GM21390 (cell line): ENCODE results near the gene PTF1A.

Experiments used
- ATAC-seq: cut with Tn5 transposase; IDR thresholded peaks from one replicate; pipeline ENCODE4 v1.9.1; 2021; ENCODE audit not compliant: unreplicated experiment

PTF1A gene, protein sequence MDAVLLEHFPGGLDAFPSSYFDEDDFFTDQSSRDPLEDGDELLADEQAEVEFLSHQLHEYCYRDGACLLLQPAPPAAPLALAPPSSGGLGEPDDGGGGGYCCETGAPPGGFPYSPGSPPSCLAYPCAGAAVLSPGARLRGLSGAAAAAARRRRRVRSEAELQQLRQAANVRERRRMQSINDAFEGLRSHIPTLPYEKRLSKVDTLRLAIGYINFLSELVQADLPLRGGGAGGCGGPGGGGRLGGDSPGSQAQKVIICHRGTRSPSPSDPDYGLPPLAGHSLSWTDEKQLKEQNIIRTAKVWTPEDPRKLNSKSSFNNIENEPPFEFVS

DNA sequence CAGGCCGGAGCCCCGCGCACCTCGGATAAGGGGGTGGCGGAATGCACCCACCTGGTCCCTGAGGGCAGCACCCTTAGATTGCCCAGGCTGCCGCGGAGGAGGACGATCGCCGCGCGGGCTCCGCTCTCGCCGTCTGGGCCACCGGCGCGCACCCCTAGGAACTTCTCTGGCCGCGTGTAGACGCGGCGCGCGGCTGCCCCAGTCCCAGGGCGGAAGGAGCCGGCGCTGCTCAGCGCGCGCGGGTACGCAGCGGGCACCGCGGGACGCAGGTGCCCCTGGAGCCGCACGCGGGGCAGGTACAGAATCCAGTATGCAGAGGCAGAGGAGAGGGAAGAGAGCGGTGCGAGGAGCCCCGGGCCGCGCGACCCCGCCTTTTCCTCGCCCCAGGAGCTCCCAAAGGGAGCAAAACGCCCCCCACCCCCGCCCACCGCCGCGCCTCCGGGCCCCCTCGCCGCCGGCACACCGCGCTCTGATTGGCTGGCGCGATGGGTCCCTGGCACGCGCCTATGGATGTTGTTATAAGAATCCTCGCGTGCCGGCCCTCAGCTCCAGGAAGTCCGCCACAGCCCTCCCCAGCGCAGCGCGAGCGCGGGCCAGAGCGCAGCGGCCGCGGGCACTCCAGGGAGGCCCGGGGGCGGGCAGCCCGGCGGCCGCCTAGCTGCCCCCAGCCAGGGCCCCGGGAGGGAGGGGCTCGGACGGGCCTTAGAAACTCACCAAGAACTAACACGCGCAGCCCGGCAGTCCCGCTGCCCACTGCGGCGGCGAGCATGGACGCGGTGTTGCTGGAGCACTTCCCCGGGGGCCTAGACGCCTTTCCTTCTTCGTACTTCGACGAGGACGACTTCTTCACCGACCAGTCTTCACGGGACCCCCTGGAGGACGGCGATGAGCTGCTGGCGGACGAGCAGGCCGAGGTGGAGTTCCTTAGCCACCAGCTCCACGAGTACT, at the start of gene PTF1A:
TSS of gene PTF1A (plus strand) at position 549 of the 948 bp plus-strand sequence. CDS start at position 768, 219 bp downstream.
- ATAC-seq = no peak

DNA sequence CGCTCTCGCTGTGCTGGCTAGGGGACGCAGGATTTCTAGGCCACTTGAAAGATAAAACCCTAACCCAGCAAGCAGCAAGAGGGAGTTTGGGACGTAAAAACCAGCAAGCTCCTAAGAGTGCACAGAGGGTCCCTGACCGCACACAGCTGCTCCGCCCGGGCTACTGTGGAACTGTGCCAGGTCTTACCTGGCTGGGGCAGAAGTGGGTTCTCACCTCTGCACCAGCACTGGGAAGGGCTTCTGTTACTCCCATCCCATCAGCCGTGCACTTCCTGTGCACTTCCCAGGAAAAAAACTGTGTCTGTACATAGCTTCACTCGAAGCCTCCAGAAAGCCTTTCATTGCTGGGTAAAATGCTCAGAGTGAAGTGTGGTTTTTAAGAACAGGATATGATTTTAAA, 45.9 kb upstream of the PTF1A start:
- ATAC-seq = no peak

DNA sequence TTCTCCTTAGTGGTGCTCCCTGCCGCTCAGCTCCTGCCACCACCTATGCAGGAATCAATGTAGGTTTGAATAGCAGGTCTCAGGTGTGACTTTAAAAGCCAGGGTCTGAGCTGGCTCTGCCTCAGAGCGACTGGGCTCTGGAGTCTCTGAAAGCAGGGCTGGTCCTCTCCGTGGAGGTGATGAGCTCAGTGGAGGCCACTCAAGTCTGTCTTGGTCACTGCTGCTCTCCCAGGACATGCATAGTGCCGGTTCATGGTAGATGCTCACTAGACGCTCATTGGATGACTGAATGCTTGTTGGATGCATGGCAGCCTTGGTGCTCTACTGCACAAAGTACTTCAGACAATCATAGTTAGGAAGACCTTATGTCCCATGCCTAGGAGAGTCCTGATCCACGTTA, 45.1 kb upstream of the PTF1A start:
- ATAC-seq = no peak

DNA sequence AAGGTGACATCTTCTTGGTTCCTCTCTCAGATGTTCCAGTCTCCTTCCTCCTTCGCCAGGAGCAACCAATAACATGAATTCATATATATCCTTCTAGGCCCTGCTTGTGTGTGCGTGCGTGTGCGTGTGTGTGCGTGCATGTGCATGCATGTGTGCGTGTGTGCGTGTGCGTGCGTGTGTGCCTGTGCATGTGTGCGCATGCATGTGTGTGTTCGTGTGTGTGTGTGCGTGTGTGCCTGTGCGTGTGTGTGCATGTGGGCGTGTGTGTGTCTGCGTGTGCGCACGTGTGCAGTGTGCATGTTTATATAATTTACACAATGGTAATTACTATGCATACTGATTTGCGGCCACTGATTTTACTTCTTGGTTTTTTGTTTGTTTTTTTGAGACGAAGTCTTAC, 43.9 kb upstream of the PTF1A start:
- no peak for ATAC-seq

DNA sequence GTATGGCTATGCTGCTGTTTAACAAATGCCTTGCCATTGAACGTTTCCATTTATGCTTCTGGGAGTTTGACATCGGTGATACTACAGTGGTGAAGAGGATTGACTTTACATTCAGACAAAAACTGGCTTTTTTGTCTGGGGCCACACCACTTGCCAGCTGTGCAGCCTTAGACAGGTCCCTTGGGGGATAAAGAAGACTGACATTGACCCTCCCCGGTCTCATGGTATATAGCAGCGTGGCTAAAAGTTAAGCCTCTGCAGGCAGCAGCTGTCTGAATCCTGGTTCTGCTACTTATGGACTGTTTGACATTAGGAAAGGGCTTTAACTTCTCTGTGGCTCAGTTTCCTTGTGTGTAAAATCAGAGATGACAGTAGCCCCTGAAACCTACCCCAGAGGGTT, 42.0 kb upstream of the PTF1A start:
- ATAC-seq = no peak

DNA sequence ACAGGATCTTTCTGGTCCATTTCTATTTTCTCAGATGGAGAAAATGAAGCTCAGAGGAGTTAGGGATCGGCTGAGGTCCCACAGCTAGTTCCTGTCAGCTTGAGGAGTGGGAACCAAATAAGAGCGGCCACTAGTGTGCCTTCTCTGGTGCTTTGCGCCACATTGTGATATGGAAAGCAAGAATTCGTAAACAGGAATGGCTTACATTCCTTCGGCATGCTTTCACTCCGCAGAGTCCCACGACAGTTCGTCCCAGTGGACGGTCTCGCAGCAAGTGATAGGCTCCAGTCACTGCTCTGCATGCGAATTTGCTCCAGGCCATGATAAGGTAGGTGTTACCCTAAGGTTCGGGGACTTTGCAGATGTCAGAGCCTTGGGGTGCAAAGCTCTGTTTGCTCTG, 41.5 kb upstream of the PTF1A start:
- ATAC-seq = no peak

DNA sequence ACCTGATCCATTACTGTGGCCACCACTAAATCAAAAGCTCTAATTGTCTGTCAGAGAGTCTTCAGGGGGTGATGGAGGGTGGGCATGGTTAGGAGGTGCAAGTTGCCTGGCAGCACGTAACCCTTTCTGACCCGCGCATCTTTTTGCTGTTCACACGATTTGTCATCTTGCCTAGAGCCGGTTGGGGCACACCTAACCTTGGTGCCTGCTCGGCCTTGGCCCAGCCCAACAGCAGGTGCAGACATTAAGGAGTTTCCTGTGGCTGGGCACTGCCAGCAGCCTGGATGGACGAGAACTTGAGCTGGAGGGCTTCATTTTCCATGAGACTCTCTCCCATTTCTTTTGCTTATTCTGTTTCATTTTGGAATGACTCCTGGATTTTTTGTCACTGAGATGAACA, 41.0 kb upstream of the PTF1A start:
- ATAC-seq = no peak

DNA sequence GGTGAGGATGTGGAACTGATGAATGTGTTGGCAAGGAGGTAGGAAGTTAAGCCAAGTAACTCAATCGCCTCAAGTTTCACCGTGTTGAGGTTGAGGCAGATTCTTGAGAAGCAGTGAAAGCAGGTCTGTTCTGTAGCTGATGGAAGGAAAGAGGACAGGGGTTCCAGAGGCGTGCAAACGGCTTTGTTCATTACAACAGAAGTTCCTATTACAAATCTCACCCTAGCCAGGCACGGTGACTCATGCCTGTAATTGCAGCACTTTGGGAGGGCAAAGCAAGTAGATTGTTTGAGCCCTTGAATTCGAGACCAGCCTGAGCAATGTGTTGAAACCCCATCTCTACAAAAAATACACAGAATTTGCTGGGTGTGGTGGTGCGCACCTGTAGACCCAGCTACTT, 36.9 kb upstream of the PTF1A start:
- ATAC-seq = no peak

DNA sequence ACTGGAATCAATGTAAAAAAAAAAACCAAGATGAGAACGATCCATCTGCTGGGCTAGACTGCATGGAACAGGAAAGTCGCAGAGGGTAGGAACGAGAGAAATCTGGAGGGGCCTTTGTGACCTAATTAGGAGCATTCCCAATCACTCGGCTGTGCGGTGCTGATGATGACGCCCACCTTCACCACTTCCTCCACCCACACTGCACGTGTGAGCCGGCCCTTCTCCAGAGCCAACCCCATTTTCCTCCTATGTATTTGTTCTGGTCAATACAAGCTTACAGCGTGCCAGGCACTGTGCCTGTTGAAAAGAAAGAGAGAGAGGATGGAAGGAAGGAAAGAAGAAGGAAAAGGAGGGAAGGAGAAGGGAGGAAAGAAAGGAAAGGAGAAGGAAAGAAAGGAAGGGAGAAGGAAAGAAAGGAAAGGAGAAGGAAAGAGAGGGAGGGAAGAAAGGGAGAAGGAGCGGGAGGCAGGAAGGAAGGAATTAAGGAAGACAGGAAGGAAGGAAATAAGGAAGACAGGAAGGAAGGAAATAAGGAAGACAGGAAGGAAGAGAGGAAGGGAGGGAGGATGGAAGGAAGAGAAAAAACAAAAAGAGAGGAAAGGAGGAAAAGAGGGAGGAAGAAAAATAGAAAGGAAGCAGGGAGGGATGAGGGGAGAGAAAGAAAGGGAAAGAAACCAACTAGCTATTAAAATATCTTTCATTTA, 35.5 kb upstream of the PTF1A start:
- no peak for ATAC-seq

DNA sequence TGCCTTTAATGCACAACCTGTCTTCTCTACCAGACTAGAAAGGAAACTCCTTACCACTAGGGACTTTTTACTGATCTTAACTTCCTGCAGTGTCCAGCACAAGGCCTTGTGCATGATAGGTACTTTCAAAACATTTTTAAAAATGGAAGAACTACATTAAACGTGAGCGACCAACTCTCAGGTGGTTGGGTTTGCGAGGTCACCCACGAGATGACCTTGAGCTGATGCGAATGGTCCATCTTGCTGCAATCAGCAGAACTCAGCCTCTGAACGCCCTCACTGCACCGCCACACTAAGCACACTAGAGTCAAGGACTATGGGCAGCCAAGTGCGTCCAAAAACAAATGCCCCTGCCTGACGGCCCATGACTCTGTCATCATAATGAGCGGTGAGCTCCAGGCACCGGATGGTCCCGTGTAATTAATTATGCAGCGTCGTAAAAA, 34.9 kb upstream of the PTF1A start:
- ATAC-seq = no peak

DNA sequence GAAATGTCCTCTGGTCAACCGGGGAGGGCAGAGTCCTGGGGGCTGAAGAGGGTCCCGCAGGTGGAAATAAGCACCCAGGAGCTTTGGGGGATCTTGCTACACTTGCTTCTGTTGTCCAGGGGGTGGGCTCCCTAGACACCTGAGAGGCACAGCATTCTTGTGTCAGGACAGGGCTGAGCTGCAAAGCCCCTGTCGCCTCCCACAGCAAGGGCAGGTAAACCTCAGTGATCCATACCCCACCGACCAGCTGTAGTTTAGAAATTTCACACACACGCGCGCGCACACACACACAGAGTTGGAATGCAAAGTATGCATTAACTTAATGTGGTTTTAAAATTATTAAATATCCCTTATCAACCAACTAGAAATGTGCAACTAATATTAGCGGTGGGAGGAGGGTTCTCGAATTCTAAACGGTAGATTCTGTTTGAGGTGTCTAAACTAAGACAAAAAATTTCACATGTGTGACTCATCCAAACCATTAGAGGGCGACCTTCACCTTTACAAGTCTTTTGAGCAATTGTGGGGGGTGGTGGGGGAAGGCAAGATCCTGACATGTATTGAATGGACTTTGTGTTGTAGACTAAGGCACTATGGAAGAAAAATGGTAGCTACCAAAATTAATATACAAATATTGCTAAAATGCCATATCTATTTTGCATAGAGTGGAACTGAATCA, 34.3 kb upstream of the PTF1A start:
- ATAC-seq = peak; percentile 73

DNA sequence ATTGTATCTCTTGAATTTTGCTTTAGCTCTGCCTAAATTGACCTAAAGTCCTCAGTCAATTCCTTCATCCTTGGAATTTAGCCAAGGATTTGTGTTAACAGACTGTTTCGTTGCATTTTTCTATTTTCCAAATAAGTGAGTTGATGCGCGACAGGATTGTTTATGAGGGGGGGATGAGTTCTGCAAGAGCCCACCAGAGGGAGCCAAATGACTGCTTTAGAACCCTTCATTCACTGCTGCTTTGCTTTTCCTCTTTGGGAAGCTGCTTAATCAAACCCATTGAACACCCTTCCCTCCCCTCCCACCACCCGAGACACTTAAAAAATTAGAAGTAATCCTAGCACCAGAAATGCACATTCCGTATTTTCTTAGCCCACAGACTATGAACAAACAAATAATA, 33.7 kb upstream of the PTF1A start:
- ATAC-seq = peak; percentile 84

DNA sequence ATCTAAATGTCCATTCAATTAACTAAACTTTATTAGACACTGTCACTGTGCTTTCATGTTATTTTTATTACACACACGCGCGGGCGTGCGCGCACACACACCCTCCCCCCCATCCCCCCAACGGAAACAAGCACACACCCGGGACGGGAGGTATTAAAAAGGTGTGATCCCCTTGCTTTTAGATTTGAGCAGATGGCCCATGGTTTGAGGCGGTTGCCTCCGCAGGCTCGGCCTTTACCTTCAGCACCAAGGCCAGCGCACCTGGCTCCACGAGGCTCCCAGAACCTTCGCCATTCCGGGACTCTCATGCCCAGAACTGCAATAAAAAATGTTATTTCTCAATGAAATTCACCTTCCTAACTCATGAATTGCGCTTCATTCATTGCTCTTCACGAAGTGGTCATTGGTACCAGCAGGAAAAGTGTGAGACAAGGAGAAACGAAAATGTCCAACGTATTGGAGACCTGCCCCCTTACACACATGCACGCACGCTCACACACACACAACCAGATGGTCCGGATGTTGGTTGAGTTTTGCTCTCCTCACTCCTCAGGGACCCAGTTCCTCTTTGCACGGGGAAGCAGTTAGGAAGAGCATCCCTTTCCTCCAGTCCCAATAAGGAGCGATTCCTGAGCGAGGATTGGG, 20.8 kb upstream of the PTF1A start:
- no peak for ATAC-seq

DNA sequence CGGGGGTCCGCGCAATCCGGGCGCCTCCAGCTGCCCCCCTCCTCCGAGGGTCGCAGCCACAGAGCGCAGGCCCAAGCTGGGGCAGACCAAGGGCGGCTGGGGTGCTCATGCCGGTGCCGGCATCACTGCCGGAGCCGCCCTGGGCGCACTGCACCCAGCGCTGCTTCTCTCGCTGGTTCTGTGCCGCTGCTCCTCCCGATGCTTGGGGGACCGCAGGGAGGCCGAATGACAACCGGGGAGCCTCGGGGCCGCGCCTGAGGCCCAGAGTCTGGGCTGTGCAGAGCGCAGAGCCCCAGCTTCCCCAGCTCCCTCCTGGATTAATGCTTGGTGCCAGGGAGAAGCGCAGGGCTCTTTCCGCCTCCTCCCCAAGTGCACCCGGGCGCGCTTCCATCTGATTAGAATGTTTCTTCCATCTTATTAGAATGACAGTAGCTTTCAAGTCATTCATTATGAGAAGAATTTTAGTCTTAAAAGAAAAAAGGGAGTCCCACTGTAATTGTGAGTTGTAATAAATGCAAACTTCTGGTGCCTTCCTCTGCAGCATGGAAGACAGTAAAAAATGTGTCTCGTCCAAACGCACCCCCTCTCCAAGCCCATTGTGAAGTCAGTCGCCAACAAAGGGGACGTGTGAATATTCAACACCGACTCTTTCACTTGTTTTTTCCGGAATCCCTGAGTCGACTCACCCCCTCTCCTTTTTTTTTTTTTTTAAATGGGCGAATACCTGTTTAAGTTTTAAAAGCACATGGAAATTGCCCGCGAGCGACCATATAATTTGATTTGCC, 19.5 kb upstream of the PTF1A start:
- ATAC-seq = no peak

DNA sequence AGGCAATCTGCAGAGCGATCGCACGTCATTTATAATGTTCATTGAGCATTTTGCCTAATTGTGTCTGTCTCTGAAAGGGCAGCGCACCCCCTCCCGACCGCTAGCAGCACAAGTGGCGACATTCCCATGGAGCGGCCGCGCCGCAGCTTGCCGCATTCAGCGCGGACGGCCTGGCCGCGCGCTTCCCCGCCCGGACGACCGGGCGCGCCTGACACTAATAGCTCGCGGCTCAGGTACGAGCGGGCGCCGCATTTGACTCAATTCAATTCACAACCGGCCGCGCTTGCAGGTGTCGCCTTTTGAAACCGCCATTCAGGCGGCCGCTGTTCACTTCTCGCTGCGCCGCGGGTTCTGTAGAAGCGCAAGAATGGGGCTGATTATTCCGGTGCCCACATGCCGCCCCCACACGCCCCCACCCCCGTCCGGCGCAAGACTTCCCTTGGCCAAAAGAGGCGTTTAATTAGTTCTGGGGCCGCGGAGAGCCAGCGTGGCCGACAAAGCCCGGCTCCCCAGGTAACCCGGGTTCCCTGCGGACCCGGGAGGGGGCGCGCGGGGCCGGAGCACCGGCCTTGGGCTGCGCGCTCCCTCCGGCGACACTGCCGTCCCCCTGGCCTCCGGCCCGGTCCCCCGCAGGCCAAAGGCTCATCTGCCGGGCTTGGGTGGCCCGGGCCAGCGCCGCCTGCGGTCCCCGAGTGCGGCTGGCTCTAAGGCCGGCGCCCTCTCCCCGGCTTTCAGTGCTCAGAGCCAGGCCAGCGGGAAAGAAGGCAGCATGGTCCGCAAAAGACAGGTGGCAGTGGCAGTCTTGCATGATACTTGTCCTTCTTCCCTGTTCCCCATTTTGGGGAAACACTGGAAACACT, 18.7 kb upstream of the PTF1A start:
- no peak for ATAC-seq

DNA sequence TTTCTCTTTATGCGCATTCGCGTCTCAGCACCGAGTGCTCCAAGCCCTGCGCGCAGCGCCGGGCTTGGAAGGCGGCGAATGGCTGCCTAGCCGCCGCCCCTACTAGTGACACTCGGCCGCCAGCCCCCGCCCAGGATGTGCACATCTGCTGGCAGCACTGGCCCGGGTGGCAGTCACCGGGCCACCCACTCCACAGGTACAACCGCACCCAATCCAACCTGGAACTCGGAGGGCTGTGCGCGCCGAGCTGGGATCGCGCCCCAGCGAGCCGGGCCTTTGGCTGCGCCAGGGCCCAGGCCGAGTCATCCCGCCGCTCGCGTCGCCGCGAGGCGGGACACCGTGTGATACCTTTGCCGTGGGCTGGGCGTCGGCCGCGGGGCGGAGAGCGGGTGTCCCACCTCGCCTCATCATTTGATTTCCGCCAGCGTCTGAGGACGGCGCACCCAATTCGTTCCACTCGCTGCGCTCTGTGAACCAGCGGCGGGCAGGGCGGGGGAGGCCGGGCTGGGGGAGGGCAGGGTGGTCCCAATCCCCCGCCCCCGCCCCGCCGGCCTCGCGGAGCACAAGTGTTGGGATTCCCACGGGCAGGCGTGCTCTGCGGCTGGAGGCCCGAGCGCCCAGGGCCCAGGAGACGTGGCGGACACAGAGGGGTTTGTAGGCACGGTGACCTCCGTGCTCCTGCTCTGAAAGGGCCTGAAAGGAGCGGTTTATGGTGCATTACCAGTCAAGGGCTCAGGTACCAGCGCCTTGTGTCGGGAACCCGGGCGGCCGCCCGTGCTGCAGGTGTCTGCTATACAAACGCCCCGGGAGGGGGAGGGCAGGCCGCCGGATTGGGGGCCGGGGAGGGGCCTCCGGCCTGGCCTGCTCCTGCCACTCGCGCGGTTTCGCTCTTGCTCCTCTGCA, 17.8 kb upstream of the PTF1A start:
- ATAC-seq = no peak

DNA sequence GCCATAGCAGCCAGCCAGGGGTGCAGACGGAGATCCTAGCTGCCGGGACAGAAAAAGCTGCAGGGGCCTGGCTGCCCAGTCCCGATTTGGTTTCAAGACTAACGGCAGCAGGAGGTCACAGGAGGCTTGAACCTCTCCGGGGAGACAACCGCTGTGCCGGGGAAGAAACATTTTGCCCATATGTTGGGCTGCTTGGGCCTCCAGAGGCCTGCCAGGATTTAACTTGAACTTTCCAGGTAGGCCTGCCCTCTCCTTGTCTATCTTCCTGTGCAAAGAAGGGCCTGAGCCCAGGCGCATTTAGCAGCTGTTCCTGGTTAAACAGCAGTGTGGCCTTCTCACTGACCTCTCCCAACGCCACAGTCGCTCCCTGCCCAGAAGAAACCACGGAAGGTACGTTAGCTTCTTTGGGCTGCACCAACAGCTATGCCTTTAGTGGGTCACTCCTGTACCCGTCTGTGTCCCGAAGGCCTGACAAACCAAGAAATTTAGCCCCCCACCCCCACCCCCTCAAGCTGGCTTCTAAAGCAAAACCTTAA, 17.1 kb upstream of the PTF1A start:
- ATAC-seq = no peak
